HepG2 (cell line): Measurements from ENCODE around the gene UBE2O. TPM values are rescaled to one million over a fixed set of nuclear protein-coding genes. Genes with fewer than 3 reads are reported as not detected.

Experiments
- CBFB ChIP-seq: sonication (generic); formaldehyde crosslinking; IDR thresholded peaks from 2 replicates; pipeline ENCODE4 v1.4.0; 2020; ENCODE audit warnings: missing genetic modification reagents
- DNMT3B ChIP-seq: conservative IDR thresholded peaks from 2 replicates; pipeline ENCODE4 v1.6.1; 2016; ENCODE audit warnings: missing biosample characterization, control low read depth
- ETV6 ChIP-seq: sonication (generic); formaldehyde crosslinking; conservative IDR thresholded peaks from 2 replicates; pipeline ENCODE4 v1.4.0; 2020; ENCODE audit warnings: missing genetic modification reagents
- FOXK2 ChIP-seq: fragments of 450-650 bp; IDR thresholded peaks from 2 replicates; pipeline ENCODE4 v1.6.1; 2016
- JDP2 ChIP-seq: sonication (generic); formaldehyde crosslinking; IDR thresholded peaks from 2 replicates; pipeline ENCODE4 v1.8.1; 2022; ENCODE audit warnings: missing genetic modification reagents, borderline replicate concordance
- JUND ChIP-seq: sonication (generic); formaldehyde crosslinking; IDR thresholded peaks from 2 replicates; pipeline ENCODE4 v1.8.0; 2022; ENCODE audit warnings: mild to moderate bottlenecking, missing genetic modification reagents
- KDM3A ChIP-seq: IDR thresholded peaks from 2 replicates; pipeline ENCODE4 v1.6.1; 2018; ENCODE audit warnings: low read depth, missing compliant biosample characterization
- MIER2 ChIP-seq: IDR thresholded peaks from 2 replicates; pipeline ENCODE4 v1.6.1; 2016; ENCODE audit warnings: missing biosample characterization, missing genetic modification reagents
- MXD3 ChIP-seq: IDR thresholded peaks from 2 replicates; pipeline ENCODE4 v1.6.1; 2016; ENCODE audit warnings: mild to moderate bottlenecking, missing biosample characterization, missing genetic modification reagents
- NCOA5 ChIP-seq: sonication (generic); formaldehyde crosslinking; IDR thresholded peaks from 2 replicates; pipeline ENCODE4 v1.4.0; 2020; ENCODE audit warnings: missing genetic modification reagents
- POLR2AphosphoS5 ChIP-seq: IDR thresholded peaks from 2 replicates; pipeline ENCODE4 v1.6.1; 2012; ENCODE audit warnings: low read depth, low read length
- RBAK ChIP-seq: sonication (generic); formaldehyde crosslinking; IDR thresholded peaks from 2 replicates; pipeline ENCODE4 v1.5.1; 2020; ENCODE audit warnings: mild to moderate bottlenecking, missing genetic modification reagents
- RNF219 ChIP-seq: sonication (generic); formaldehyde crosslinking; IDR thresholded peaks from 2 replicates; pipeline ENCODE4 v1.5.0; 2020; ENCODE audit warnings: mild to moderate bottlenecking, missing genetic modification reagents
- SIN3B ChIP-seq: fragments of 150-350 bp; IDR thresholded peaks from 2 replicates; pipeline ENCODE4 v1.6.1; 2014; ENCODE audit warnings: low read length
- SIX4 ChIP-seq: sonication (generic); formaldehyde crosslinking; IDR thresholded peaks from 2 replicates; pipeline ENCODE4 v1.4.0; 2020; ENCODE audit warnings: missing genetic modification reagents
- SUZ12 ChIP-seq: fragments of 150-350 bp; IDR thresholded peaks from 2 replicates; pipeline ENCODE4 v1.6.1; 2014; ENCODE audit warnings: low read depth, low read length
- TFE3 ChIP-seq: IDR thresholded peaks from 2 replicates; pipeline ENCODE4 v1.6.1; 2016
- THYN1 ChIP-seq: sonication (generic); formaldehyde crosslinking; IDR thresholded peaks from 2 replicates; pipeline ENCODE4 v1.8.1; 2023; ENCODE audit warnings: low read depth, mild to moderate bottlenecking, moderate library complexity, missing genetic modification reagents, borderline replicate concordance
- TOPORS ChIP-seq: sonication (generic); formaldehyde crosslinking; IDR thresholded peaks from 2 replicates; pipeline ENCODE4 v1.8.0; 2023; ENCODE audit warnings: mild to moderate bottlenecking, missing genetic modification reagents
- WIZ ChIP-seq: sonication (generic); formaldehyde crosslinking; IDR thresholded peaks from 2 replicates; pipeline ENCODE4 v1.5.1; 2020; ENCODE audit warnings: mild to moderate bottlenecking, missing genetic modification reagents
- ZNF468 ChIP-seq: sonication (generic); formaldehyde crosslinking; IDR thresholded peaks from 2 replicates; pipeline ENCODE4 v1.8.0; 2022; ENCODE audit warnings: mild to moderate bottlenecking, moderate library complexity, missing genetic modification reagents
- ZNF652 ChIP-seq: IDR thresholded peaks from 2 replicates; pipeline ENCODE4 v1.6.1; 2016; ENCODE audit warnings: low read depth, borderline replicate concordance
- ZNF784 ChIP-seq: sonication (generic); formaldehyde crosslinking; IDR thresholded peaks from 2 replicates; pipeline ENCODE4 v1.5.1; 2020; ENCODE audit warnings: missing genetic modification reagents, mild to moderate bottlenecking, borderline replicate concordance
- ZXDC ChIP-seq: sonication (generic); formaldehyde crosslinking; IDR thresholded peaks from 2 replicates; pipeline ENCODE4 v1.5.0; 2020; ENCODE audit warnings: mild to moderate bottlenecking, missing genetic modification reagents
- polyA plus RNA-seq, 8 experiments: library from polyadenylated mRNA; depleted of rRNA in 3 of 8; stranded (reverse) in 7 of 8; unstranded in 1 of 8; fragments of >200 nt; fragmentation: Illumina TruSeq in 4 of 8; extraction: Trizol in 4 of 8; gene quantifications; 2 replicates each; pipeline versions ENCODE4 v1.2.1 to v1.2.3, GENCODE V29; 2011 to 2016; ENCODE audit warnings: low read depth in 4 of 8, missing spikeins in 1 of 8, mixed read lengths in 1 of 8; ENCODE audit not compliant: insufficient read depth in 1 of 8
- total RNA-seq, 5 experiments: library from RNA; depleted of rRNA; stranded (reverse); fragments of >200 nt; fragmentation: Illumina TruSeq; extraction: Trizol; gene quantifications; 2 replicates each; pipeline ENCODE4 v1.2.3, GENCODE V29; 2016; ENCODE audit warnings: low read depth in 1 of 5

UBE2O gene
- total and polyA plus RNA-seq, 2 of the 13 experiments (the other 11 are each of a cell fraction or from before 2014, with no cell fraction given) = 21.5 to 23.5 TPM

- no peak for TF ChIP-seq WIZ (CRISPR knock-in tag)
- TF ChIP-seq NCOA5 (CRISPR knock-in tag) = no peak
- TF ChIP-seq RNF219 (CRISPR knock-in tag) = no peak; the same call in 1 of the 2 replicates
- no peak for TF ChIP-seq JUND
- TF ChIP-seq TOPORS (CRISPR knock-in tag) = peak; percentile 84
- no peak for TF ChIP-seq DNMT3B (CRISPR knock-in tag)
- TF ChIP-seq TFE3 (CRISPR knock-in tag) = no peak
- TF ChIP-seq ETV6 (CRISPR knock-in tag) = peak; percentile 73
- peak; percentile 90 for TF ChIP-seq MXD3 (CRISPR knock-in tag)
- TF ChIP-seq SIX4 (CRISPR knock-in tag) = 0 out of 2 replicates have a peak, but pooled peaks have one; percentile 9
- TF ChIP-seq SIN3B = no peak
- TF ChIP-seq RBAK (CRISPR knock-in tag) = no peak
- 0 out of 2 replicates have a peak, but pooled peaks have one; percentile 18 for TF ChIP-seq CBFB (CRISPR knock-in tag)
- TF ChIP-seq ZNF468 = no peak; the same call in 1 of the 2 replicates
- no peak for TF ChIP-seq THYN1
- peak; percentile 74 for TF ChIP-seq POLR2AphosphoS5
- TF ChIP-seq ZNF652 = no peak
- TF ChIP-seq JDP2 (CRISPR knock-in tag) = no peak; the same call in 1 of the 2 replicates
- TF ChIP-seq MIER2 = no peak
- TF ChIP-seq ZXDC (CRISPR knock-in tag) = no peak
- peak; percentile 33; the same call in 1 of the 2 replicates for TF ChIP-seq ZNF784 (CRISPR knock-in tag)
- no peak for TF ChIP-seq FOXK2
- TF ChIP-seq SUZ12 = no peak
- TF ChIP-seq KDM3A = no peak
Observed at GRCh38 chr17:76384222-76384986, 68.5 kb downstream of the UBE2O start, which contains the start of gene SPHK1 (continued).
